ENCODE results near the gene PRAMEF1.
"Not testable (repeated sequence)": the region's sequence is repeated elsewhere in the genome, so short reads cannot be mapped to it uniquely, and the experiment has no call there.

PRAMEF1 gene

GRCh38 chr1:12810691-12811408, 19.7 kb downstream of the PRAMEF1 start:
- ChIA-PET POLR2A (no interaction called here), CTCF (no interaction called here)
- no peak overlapping the region for H3K27ac ChIP-seq (ENCODE audit: extremely low read depth, low read depth, low read length)
- no peaks in the 10 kb centered on the region for H3K4me1 ChIP-seq (ENCODE audit: control insufficient read depth, insufficient read depth, low read length)
- H3K4me3 ChIP-seq (ENCODE audit: low read depth, low read length): no peak overlapping the region
- no peaks in the 10 kb centered on the region for H3K36me3 ChIP-seq (ENCODE audit: control insufficient read depth in 2 of 2, insufficient read depth in 1 of 2, low read length in 2 of 2)
- TF ChIP-seq ZNF132 (tag by site-specific recombination; IDR thresholded peaks at IDR 0.05; ENCODE audit: borderline replicate concordance): no peak
- no peaks in the 10 kb centered on the region for H3K9me3 ChIP-seq (ENCODE audit: control insufficient read depth, insufficient read depth, low read depth, low read length)

GRCh38 chr1:12811409-12811784, 20.2 kb downstream of the PRAMEF1 start:
- H3K9me3 ChIP-seq (ENCODE audit: control insufficient read depth, insufficient read depth, low read depth, low read length): no peaks in the 10 kb centered on the region
- no peak overlapping the region for H3K27ac ChIP-seq (ENCODE audit: extremely low read depth, low read depth, low read length)
- no peaks in the 10 kb centered on the region for H3K36me3 ChIP-seq (ENCODE audit: control insufficient read depth in 2 of 2, insufficient read depth in 1 of 2, low read length in 2 of 2)
- H3K4me3 ChIP-seq (ENCODE audit: low read depth, low read length): no peak overlapping the region
- ChIA-PET POLR2A (no interaction called here), CTCF (no interaction called here)
- TF ChIP-seq ZNF112 (tag by site-specific recombination; IDR thresholded peaks at IDR 0.05) (no peak), GFI1B (tag by site-specific recombination; IDR thresholded peaks at IDR 0.05) (no peak), ZNF266 (tag by site-specific recombination; IDR thresholded peaks at IDR 0.05; ENCODE audit: low read depth) (no peak), ZNF121 (tag by site-specific recombination; IDR thresholded peaks at IDR 0.05) (no peak), ZNF76 (tag by site-specific recombination; IDR thresholded peaks at IDR 0.05; ENCODE audit: borderline replicate concordance, low read depth) (no peak), ZNF221 (tag by site-specific recombination; IDR thresholded peaks at IDR 0.05; ENCODE audit: borderline replicate concordance) (no peak), ZNF416 (tag by site-specific recombination; IDR thresholded peaks at IDR 0.05) (no peak), ZNF558 (tag by site-specific recombination; IDR thresholded peaks at IDR 0.05) (no peak), ZBTB21 (tag by site-specific recombination; IDR thresholded peaks at IDR 0.05) (no peak), GLIS1 (tag by site-specific recombination; IDR thresholded peaks at IDR 0.05) (no peak), ZNF2 (tag by site-specific recombination; IDR thresholded peaks at IDR 0.05) (no peak), PBX3 (CRISPR knock-in tag; IDR thresholded peaks at IDR 0.05) (no peak), ZNF239 (tag by site-specific recombination; IDR thresholded peaks at IDR 0.05) (no peak)
- H3K4me1 ChIP-seq (ENCODE audit: control insufficient read depth, insufficient read depth, low read length): no peaks in the 10 kb centered on the region

GRCh38 chr1:12819061-12819460, 27.9 kb downstream of the PRAMEF1 start:
- H3K27ac ChIP-seq (ENCODE audit: extremely low read depth, low read depth, low read length); H3K4me1 ChIP-seq (ENCODE audit: control insufficient read depth, insufficient read depth, low read length); H3K36me3 ChIP-seq (ENCODE audit: control insufficient read depth in 2 of 2, insufficient read depth in 1 of 2, low read length in 2 of 2); H3K4me3 ChIP-seq (ENCODE audit: low read depth, low read length); CTCF ChIA-PET; H3K9me3 ChIP-seq (ENCODE audit: control insufficient read depth, insufficient read depth, low read depth, low read length); POLR2A ChIA-PET: not testable (repeated sequence)

GRCh38 chr1:12831310-12831709, 40.1 kb downstream of the PRAMEF1 start, which contains the start of gene PRAMEF11:
TSS of gene PRAMEF11 (minus strand) at chr1:12831410. CDS start at chr1:12828789, 2,621 bp downstream.
- H3K4me3 ChIP-seq (ENCODE audit: low read depth, low read length); H3K9me3 ChIP-seq (ENCODE audit: control insufficient read depth, insufficient read depth, low read depth, low read length); H3K4me1 ChIP-seq (ENCODE audit: control insufficient read depth, insufficient read depth, low read length); POLR2A ChIA-PET; CTCF ChIA-PET; H3K27ac ChIP-seq (ENCODE audit: extremely low read depth, low read depth, low read length); H3K36me3 ChIP-seq (ENCODE audit: control insufficient read depth in 2 of 2, insufficient read depth in 1 of 2, low read length in 2 of 2): not testable (repeated sequence)

- H3K36me3 ChIP-seq (ENCODE audit: control insufficient read depth in 2 of 2, insufficient read depth in 1 of 2, low read length in 2 of 2); CTCF ChIA-PET; H3K9me3 ChIP-seq (ENCODE audit: control insufficient read depth, insufficient read depth, low read depth, low read length); H3K27ac ChIP-seq (ENCODE audit: extremely low read depth, low read depth, low read length); POLR2A ChIA-PET; H3K4me1 ChIP-seq (ENCODE audit: control insufficient read depth, insufficient read depth, low read length); H3K4me3 ChIP-seq (ENCODE audit: low read depth, low read length): not testable (repeated sequence)
Measured at GRCh38 chr1:12833251-12833650, 42.1 kb downstream of the PRAMEF1 start.
